Measurements from ENCODE around the gene RBM48.

- TF ChIP-seq POLR2A (IDR thresholded peaks at IDR 0.05) (no peak), CTCF (IDR thresholded peaks at IDR 0.05) (no peak), POLR2AphosphoS5 (IDR thresholded peaks at IDR 0.05) (no peak)
Observed at GRCh38 chr7:92550194-92550593, 21.6 kb downstream of the RBM48 start.
